Left ventricle myocardium inferior (tissue), 1 donor: ENCODE results near the gene LIME1. TPM values are rescaled to one million over a fixed set of nuclear protein-coding genes. Genes with fewer than 3 reads are reported as not detected.

ENCODE experiments used
- DNase-seq: peaks from one replicate; pipeline ENCODE4 v3.0.0-alpha.2; 2020
- H3K27ac ChIP-seq: fragments of 200-600 bp; replicated peaks from 2 replicates; pipeline ENCODE4 v1.8.0; 2021
- H3K27me3 ChIP-seq: fragments of 200-600 bp; 2 replicates; pipeline ENCODE4 v1.8.0; 2021; ENCODE audit warnings: low read depth
- H3K36me3 ChIP-seq: fragments of 200-600 bp; 2 replicates; pipeline ENCODE4 v1.8.0; 2021
- H3K4me1 ChIP-seq: fragments of 200-600 bp; 2 replicates; pipeline ENCODE4 v1.8.0; 2021
- H3K4me3 ChIP-seq: fragments of 200-600 bp; 2 replicates; pipeline ENCODE4 v1.8.0; 2021; ENCODE audit warnings: mild to moderate bottlenecking, moderate library complexity
- H3K9me3 ChIP-seq: fragments of 200-600 bp; replicated peaks from 2 replicates; pipeline ENCODE4 v1.8.0; 2021
- intact Hi-C: fragments of 100-400 bp; cut with micrococcal nuclease; formaldehyde crosslinking; loops from one replicate; pipeline ENCODE4 v1.11.0; 2022
- total RNA-seq: library from RNA; stranded (reverse); fragmentation: NEBNext Ultra II Directional; extraction: Animal tissue kit (Norgen Biotek cat#: 25700); gene quantifications from one replicate; pipeline ENCODE4 v1.2.1, GENCODE V29; 2021
- TF ChIP-seq, protein P1 (sequence below): fragments of 200-600 bp; IDR thresholded peaks from 2 replicates; pipeline ENCODE4 v1.8.0; 2021; ENCODE audit warnings: antibody characterized with exemption, mild to moderate bottlenecking, borderline replicate concordance
- donor health status: DM: no; HTN: yes; CAD: no; lungs with severe emphysema.

LIME1 gene
- total RNA-seq, 1 donor from 2014 or later: 3.4 TPM

DNA sequence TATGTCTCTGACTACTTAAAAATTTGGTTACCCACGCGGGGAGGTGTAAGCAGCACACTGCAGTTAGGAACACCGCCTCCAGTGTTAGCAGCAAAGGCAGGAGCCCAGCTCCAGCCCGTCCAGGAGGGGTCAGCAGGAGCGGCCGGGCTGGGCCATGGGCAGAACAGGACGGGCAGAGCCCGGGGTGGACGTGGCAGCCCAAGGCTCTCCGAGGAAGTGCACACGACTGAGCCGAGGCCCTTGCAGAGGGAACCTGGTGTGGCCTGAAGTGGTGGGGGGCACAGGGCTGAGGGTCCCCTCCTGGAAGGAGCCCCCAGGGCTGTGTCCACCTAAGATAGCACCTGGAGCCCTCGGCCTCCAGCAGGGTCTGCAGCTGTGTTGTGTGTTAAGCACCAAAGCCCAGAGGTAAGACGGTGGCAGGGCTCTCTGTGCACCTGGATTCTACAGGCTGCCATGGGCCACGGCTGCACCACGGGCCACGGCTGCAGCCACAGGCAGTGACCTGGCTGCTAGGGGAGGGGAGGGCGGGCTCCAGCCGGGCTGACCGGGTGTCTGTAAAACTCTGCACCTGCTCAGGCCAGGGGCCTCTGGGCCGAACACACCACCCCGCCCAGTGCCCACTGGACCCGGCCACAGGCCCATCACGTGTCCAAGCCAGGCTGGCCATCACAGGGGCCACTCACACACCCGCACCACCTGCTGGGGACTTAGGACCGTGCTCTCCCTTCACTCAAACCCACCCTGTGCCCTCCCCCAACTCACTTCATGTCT lies 9.7 kb downstream of the LIME1 start:
- H3K36me3 ChIP-seq: peaks cover 65% of the 10 kb centered on the region
- intact Hi-C loops: no loop called here
- DNase-seq: no peak

DNA sequence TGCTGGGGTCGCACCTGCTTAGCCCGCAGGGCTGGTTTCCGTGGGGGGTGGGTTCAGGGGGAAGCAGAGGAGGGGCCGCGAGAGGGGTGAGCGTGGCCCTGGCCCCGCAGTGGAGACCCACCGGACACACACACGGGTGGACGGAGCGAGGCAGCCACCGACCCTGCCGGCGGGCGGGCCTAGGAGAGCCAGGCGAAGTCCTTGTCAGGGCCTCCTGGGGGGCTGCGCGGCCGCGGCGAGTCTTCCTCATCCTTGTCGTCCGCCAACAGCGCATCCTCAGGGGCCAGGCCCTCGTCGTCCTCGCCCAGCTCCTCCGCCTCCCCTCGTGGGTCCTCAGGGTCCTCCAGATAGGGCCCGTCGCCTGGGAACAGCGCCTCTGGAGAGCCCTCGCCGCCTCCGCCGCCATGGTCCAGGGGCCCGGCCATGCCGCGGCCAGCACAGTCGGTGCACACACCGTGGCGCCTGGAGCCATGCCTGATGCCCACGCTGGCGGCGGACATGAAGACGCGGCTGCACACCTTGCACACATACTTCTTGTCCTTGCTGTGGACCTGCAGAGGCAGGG lies 10.4 kb downstream of the LIME1 start:
- Histone ChIP-seq H3K4me3 (no peak overlapping the region), H3K36me3 (peaks cover 66% of the 10 kb centered on the region), H3K27ac (no peak overlapping the region), H3K27me3 (no peaks in the 10 kb centered on the region), H3K9me3 (no peaks in the 10 kb centered on the region), H3K4me1 (peaks cover 22% of the 10 kb centered on the region)
- no peak for DNase-seq
- intact Hi-C loops: no loop called here
- TF ChIP-seq, protein P1, sequence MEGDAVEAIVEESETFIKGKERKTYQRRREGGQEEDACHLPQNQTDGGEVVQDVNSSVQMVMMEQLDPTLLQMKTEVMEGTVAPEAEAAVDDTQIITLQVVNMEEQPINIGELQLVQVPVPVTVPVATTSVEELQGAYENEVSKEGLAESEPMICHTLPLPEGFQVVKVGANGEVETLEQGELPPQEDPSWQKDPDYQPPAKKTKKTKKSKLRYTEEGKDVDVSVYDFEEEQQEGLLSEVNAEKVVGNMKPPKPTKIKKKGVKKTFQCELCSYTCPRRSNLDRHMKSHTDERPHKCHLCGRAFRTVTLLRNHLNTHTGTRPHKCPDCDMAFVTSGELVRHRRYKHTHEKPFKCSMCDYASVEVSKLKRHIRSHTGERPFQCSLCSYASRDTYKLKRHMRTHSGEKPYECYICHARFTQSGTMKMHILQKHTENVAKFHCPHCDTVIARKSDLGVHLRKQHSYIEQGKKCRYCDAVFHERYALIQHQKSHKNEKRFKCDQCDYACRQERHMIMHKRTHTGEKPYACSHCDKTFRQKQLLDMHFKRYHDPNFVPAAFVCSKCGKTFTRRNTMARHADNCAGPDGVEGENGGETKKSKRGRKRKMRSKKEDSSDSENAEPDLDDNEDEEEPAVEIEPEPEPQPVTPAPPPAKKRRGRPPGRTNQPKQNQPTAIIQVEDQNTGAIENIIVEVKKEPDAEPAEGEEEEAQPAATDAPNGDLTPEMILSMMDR: no peak

More for the DNA sequence above, 9.7 kb downstream of the LIME1 start:
- Histone ChIP-seq H3K27ac (no peak overlapping the region), H3K27me3 (no peaks in the 10 kb centered on the region), H3K4me1 (peaks cover 28% of the 10 kb centered on the region), H3K4me3 (no peak overlapping the region), H3K9me3 (no peaks in the 10 kb centered on the region)
- TF ChIP-seq, protein P1: no peak

DNA sequence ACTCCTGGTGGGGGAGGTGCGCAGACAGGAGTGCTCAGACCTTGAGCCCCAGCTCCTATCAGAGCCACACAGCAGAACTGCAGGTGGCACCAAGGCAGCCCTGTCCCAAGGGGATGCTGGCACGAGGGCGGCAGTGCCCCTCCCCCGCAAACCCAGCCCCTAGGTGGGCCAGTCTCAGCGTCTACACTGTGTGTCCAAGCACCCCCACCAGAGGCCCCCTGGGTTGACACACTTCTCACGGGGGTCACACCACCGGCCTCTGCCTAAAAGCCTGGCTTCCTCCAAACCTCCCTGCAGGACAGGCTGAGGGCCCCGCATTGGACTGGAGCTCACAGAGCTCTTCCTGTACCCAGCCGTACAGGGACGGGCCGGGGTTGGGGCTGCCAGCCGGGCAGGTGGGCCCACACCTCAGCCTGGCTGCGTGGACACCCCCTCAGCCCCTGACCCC lies 11.2 kb downstream of the LIME1 start:
- DNase-seq: no peak
- Histone ChIP-seq H3K4me1 (peaks cover 13% of the 10 kb centered on the region), H3K27ac (peak overlapping the region; percentile 11), H3K36me3 (peaks cover 66% of the 10 kb centered on the region), H3K27me3 (no peaks in the 10 kb centered on the region), H3K9me3 (no peaks in the 10 kb centered on the region), H3K4me3 (no peak overlapping the region)
- TF ChIP-seq, protein P1: no peak
- intact Hi-C loops: no loop called here

DNA sequence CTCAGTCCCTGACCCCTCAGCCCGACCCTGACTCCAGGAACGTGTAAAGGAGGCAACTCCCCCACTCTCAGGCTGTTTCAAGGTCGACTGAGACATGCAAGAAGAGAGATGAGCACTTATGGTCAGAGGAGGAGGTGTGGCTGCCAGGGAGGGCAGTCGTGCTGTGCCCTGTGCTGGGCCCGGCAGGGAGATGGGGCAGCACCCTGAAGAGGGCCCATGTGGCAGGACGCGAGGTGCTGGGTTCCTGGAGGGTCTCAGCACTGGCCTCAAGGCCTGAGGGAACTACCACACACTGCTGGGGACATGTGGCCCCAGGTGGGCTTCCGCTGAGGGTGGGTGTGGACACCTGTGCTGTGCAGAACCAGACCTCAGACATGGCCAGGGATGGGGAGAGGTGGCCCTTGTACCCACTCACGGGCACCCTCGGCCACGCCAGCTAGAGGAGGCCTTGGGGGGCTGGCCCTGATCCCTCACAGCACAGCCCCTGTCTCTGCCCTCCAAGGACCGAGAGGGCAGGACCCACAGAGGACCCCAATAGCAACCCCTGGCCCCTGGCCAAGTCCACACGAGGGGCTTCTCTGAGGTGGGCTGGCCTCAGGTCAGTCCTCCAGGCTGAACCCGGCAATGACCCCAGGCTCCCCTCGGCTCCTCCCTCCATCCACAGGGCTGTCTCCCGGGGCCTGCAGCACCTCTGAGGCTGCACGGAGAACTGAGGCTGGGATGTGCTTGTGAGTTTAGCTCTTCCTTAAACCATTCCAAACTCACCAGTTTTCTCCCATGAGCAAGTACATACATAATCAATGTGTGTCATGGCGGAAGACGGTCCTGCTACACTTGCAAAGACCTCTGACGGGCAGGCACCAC lies 11.8 kb downstream of the LIME1 start:
- H3K36me3 ChIP-seq: peaks cover 61% of the 10 kb centered on the region
- intact Hi-C loops: no loop called here
- peak overlapping the region; percentile 11 for H3K27ac ChIP-seq
- TF ChIP-seq, protein P1: no peak
- peaks cover 11% of the 10 kb centered on the region for H3K4me1 ChIP-seq
- no peak for DNase-seq
- no peaks in the 10 kb centered on the region for H3K27me3 ChIP-seq
- no peak overlapping the region for H3K4me3 ChIP-seq
- no peaks in the 10 kb centered on the region for H3K9me3 ChIP-seq

DNA sequence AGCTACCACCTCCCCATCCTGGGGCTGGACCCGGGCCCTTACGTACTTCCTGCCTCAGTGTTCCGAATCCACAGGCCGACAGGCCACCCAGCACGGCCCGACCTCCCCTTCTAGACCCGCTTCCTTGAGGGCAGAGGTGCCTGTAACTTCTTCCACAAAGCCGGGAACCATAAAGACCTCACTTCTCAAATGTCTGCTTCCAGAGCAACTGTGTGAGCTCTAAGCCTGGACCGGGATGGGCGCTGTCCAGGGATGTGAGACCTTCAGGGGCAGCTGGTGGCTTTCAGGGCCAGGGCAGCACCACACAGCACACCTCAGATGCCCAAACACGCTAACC lies 12.4 kb downstream of the LIME1 start:
- no peak for DNase-seq
- intact Hi-C loops: no loop called here
- peaks cover 55% of the 10 kb centered on the region for H3K36me3 ChIP-seq
- no peak overlapping the region for H3K4me3 ChIP-seq
- peaks cover 13% of the 10 kb centered on the region for H3K4me1 ChIP-seq
- TF ChIP-seq, protein P1: no peak
- no peaks in the 10 kb centered on the region for H3K27me3 ChIP-seq
- no peaks in the 10 kb centered on the region for H3K9me3 ChIP-seq
- no peak overlapping the region for H3K27ac ChIP-seq
